HuH-7 (cell line): ENCODE data around the gene MAT2A.
"Not testable (repeated sequence)": the region's sequence is repeated elsewhere in the genome, so short reads cannot be mapped to it uniquely, and the experiment has no call there.

Source experiments
- DNase-seq: peaks from one replicate; pipeline ENCODE4 v3.0.0; 2011; ENCODE audit warnings: low spot score

MAT2A gene

DNA sequence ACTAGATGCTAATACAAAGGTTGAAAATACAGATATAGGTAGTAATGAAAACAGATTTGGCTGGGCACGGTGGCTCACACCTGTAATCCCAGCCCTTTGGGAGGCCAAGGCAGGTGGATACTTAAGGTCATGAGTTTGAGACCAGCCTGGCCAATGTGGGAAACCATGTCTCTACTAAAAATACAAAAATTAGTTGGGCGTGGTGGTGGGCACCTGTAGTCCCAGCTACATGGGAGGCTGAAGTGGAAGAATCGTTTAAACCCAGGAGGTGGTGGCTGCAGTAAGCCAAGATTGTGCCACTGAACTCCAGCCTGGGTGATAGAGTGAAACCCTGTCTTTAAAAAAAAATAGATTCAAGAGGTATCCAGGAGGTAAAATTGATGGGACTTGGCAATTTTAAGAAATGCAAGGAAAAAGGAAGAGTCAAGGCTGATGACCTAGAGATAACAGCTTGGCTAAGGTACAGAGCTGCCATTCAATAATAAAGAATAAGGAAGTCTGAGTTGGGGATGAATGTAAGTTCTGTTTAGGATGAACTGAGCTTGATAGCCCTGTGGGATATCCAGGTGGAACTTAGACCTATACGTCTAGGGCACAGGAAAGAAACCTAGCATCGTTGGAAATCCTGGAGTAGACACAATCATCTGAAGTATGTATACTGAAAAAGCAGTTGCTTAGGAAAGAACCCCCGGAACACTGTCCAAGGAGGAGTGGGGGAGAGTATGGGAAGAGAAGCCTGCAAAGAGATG lies 9.1 kb downstream of the MAT2A start:
- no peak for DNase-seq

DNA sequence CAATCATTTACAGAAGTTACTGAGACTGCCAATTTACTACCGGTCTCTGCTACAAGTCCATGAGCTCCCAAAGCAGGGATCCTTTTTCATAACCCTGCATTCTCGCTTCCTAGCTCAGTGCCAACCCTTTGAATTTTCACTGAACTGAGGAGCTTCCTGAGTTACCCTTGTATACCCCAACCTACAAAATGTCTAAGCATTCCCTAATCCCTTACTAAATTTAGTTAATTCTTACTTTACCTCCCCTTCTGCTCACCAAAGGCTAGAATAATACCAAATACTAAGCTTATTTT lies 9.6 kb downstream of the MAT2A start:
- DNase-seq = no peak

DNA sequence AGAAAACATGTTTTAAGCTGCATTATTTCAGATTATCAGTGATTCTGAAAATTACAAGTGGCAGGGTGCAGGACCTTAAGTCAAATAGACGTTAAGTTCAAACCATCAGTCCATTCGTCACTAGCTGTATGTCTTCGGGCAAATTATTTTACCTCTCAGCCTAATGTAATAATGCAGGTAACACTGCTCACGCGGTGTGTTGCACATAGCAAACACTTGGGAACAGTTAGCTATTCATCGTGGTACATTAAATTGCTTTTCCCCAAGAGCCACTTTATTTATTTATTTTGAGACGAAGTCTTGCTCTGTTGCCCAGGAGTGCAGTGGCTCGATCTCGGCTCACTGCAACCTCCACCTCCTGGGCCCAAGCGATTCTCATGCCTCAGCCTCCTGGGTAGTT lies 10.1 kb downstream of the MAT2A start:
- DNase-seq = no peak

DNA sequence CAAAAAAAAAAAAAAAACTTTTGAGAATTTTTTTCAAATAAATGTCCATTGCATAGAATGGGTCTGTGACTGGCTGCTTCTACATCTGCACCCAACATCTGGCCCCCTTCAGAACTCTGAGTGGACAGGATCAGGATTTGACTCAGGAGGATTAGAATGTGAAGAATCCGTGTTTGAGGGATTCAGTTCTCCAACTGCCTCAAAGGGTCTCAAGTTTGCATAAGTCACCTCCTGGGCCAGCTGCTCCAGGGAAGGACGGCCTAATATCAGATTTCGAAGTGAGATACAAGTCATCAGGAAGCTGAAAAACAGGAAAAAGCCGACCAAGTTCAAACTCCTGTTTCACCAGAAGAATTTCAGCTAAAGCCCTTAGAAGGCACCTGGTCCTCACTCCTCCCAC lies 10.9 kb downstream of the MAT2A start:
- DNase-seq = no peak

DNA sequence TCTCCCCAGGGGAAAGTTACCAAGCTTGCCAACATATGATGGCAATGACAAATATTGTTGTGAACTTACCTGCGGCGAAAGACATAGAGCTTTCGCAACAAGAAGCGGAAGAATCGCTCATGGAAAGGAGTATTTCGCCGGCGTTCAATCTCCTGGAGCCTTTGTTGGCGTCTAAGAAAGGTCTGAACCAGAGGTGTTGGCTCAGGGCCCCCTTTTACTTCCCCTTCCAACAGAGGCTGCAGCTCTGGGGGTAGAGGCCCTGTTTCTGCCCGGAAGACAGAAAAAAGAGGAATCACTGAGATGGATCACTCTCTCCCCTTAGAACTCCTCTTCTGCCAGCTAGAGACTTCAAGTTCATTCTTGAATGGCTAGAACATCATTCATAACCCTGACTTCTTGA lies 11.5 kb downstream of the MAT2A start:
- no peak for DNase-seq

DNA sequence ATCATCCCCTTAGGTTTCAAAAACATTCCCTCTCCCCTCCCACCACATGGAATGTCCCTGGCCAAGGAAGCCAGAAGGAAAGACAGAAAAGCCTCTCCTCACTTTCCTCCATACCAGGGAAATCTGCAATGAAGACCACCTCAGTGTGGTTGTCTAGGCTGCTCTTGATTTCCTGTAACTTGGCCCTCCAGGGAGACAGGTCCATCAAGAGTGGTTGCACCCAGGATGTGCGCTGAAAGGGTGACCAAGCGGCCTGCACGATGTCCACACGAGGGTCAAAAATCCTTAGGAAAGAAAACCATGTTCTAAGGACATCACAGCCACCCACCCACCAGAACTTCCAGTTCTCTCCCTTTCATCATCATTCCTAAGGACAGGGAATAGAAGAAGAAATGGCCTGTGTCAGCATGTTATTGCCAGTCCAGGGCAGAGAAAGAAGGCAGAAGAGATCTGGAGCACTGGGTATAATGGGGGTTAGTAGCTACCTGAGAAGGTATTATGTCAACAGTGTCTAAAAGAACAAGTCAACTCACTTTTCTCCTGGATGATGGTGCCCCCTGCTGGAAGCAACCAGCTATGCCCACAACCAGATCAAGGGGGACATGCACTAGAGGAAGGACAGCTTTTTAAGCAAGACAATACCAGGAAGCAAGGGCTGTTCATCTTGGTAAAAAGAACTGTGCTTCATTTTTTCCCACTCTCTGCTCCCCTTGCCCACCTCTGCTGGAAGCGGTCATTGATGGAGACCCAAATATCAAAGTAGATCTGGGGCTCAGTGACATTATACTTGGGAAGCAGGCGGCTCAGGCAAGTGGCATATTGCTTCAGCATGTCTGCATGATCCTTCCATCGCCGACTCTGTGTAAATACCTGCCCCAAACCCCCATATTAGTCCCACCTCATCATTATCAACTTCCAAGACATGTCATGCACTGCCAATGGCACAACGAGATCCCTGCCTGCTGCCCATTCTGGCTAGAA lies 13.0 kb downstream of the MAT2A start:
- DNase-seq = peak; percentile 72

DNA sequence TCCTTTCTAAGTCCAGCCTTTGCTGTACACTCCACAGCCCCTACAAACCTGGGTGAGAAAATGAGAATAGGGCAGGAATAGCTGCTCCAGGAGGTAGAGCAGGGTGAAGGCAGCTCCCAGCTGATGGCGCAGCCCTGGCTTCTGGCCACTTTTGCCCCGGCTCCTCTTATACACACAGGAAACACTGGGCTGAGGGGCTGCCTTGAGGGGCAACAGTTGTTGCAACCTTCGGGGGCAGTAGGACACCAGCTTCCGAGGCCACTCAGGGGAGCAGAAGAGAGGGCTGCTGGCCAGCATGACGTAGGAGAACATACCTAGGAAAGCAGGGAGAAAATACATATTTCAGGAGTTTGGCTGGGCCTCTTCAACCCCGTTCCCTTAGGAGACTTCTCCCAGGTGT lies 14.2 kb downstream of the MAT2A start:
- DNase-seq = no peak

DNA sequence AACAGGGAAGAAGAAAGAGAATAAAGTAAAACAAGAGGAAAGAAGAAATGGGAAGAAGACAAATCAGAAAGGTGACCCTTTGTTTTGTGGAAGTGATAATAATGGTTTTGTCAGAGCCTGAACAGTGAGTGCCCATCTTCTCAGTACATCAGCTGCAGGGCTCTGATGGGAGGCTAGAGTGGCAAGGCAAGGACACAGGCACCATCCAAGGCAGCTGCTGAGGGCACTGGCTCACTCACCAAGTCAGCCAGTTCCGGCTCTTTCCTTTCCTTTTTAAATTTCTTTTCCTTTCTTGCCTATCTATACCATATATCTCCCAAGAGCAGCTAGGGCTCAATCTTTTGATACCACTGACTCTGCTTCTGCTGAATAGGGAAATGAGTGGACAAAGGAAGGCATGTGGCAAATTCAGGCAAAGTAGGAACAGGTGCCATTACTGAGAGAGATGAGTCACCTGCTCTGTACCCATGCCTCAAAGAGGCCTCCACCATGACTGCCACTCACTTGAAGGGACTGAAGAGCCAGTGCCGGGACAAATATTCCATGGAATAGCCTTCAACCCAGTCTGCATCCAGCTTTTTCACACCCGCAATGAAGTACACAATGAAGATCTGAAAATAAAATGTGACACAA lies 16.1 kb downstream of the MAT2A start:
- no peak for DNase-seq

DNA sequence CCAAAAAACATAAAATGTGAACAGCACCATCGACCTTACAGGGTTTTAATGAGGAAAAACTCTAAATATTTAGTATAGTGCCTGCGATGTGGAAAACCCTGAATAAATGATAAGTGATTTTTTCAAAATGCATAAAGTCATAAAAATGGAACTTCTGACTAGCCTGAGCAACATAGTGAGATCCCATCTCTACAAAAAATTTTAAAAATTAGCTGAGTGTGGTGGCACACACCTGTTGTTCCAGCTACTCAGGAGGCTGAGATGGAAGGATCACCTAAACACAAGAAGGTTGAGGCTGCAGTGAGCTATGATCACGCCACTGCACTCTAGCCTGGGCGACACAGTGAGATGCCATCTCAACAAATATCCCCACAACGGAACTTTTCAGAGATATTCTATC lies 18.2 kb downstream of the MAT2A start:
- DNase-seq = no peak

DNA sequence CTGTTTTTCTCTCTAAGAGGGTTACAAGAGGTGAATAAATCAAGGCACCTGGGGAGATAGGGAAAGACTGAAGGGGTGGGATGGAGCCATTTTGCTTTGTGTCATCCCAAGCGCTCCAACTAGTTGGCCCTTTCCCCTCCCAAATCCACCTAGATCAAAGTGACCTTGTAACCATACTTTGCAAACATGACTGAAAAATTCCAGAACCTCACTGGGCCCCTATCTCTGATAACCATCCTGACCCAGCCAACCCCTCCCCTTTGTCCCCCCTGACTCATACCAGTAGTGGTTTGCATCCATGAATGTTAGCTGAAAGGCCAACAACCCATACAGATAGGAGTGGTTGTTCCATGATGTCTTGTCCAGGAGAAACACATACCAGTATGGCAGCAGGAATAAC lies 19.2 kb downstream of the MAT2A start:
- no peak for DNase-seq

DNA sequence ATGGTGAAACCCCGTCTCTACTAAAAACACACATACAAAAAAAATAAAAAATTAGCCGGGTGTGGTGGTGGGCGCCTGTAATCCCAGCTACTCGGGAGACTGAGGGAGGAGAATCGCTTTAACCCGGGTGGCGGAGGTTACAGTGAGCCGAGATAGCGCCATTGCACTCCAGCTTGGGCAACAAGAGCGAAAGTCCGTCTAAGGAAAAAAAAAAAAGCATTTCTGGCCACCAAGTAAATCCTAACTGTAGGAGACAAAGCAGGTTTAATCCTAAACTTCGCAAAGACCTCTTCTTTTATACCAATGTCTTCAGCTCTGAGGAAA lies 21.4 kb downstream of the MAT2A start:
- DNase-seq = not testable (repeated sequence)

DNA sequence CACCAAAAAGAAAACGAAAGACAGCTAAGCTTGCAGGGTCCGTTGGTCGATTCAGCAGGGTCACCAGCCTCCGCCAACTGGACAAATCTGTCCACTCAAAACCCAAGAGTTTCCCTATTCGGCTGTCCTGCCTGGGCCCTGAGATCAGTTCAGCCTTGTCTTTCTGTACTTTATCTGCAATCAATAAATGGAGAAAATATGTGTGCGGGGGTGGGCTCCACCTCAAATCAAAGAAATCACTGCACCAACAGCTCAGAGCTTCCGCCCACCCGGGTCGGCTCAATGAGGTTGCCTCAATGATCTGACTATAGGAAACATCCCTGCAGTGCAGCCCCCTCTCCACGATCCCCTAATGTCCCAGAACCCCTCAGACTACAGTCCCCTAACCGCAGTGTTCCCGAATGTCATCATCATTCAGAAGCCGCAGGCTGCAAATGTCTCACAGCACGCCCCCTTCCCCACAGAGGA lies 21.9 kb downstream of the MAT2A start:
- no peak for DNase-seq

DNA sequence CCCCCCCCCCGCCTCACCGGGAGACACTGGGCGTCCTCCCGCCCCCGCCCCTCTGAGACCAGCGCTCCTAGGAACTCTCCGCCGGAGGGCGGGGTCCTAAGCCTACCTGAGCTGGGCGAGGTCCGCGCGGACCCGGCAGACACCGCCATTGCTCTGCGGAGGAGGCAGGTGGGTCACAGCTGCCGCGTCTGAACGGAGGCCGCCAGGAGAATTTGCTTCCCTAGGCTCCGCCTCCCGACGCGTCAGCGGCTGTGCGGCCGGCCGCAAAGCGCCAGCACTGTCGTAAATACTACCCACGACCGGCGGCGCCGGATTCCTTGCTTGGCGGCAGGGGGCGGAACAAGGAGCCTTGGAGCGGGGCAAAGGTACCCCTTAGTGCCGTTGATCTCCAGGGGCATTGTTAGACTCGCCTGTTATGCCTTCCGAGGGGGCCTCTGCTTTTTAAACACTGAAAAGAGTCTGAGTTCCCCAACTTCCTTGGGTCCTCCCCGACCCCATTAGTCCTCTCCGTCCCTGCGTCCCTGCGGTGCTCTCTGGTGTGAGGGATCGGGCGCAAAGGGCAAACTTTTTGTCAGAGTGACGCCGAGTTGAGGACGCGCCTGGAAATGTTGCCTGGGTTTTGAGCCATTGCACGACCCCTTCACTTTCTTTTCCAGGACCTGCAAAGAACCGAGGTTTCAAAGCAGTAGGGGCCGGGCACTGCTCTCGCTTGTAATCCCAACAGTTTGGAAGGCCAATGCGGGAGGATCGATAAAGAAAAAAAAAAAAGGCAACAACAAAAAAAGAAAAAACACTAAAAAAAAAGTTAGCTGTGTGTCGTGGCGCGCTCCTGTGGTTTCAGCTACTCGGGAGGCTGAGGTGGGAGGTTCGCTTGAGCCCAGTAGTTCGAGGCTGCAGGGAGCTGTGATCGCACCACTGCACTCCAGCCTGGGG lies 22.6 kb downstream of the MAT2A start, which contains the start of gene GGCX:
Gene GGCX (minus strand): TSS at position 214 of the 933 bp plus-strand sequence. CDS start 65 bp downstream, at position 149.
- DNase-seq = peak; percentile 85

DNA sequence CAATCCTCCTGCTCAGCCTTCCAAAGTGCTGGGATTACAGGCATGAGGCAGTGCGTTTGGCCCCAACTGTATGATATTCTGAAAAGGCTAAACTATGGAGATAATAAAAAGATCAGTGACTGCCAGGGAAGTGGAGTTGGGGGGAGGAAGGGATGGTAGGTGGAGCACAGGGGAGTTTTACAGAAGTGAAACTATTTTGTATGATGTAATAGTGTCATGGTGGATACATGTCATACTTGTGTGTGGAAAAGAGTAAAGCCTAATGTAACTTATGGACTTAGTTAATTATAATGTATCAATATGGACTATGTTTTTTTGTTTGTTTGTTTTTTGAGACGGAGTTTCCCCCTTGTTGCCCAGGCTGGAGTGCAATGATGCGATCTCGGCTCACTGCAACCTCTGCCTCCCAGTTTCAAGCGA lies 25.2 kb downstream of the MAT2A start:
- DNase-seq = no peak

DNA sequence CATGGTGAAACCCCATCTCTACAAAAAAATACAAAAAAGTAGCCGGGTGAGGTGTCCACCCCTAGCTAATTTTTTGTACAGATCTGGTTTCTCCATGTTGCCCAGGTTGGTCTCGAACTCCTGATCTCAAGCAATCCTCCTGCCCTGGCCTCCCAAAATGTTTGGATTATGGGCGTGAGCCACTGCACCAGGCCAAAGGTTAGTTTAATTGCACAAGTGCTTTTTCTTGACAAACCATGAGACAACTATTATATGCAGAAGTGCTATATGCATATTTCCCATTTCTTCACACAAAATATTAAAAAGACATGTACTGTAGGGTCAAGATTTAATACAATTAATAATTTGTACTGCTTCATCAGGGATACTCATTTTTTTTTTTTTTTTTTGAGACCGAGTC lies 27.3 kb downstream of the MAT2A start:
- no peak for DNase-seq

DNA sequence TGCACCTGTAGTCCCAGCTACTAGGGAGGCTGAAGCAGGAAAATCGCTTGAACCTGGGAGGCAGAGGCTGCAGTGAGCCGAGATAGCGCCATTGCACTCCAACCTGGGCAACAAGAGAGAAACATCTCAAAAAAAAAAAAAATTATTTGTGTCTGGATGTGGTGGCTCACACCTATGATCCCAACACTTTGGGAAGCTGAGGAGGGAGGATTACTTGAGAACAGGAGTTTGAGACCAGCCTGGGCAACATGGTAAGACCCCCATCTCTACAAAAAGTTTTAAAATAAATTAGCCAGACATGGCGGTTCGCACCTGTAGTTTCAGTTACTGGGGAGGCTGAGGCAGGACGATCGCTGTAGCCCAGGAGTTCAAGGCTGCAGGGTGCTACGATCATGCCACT lies 36.8 kb downstream of the MAT2A start:
- no peak for DNase-seq

DNA sequence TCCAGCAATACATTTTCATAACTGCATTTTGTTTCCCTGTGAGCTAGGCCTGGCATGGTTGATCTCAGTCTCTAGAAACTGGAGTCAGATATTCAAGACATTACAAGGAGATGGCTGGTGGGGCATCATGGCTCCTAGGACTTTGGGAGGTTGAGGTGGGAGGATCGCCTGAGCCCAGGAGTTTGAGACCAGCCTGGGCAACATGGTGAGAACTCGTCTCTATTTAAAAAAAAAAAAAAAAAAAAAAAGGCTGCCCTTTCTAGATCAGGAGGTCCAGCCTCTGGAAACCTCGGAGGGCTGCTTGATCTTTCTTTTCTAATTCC lies 38.1 kb downstream of the MAT2A start:
- DNase-seq = no peak

DNA sequence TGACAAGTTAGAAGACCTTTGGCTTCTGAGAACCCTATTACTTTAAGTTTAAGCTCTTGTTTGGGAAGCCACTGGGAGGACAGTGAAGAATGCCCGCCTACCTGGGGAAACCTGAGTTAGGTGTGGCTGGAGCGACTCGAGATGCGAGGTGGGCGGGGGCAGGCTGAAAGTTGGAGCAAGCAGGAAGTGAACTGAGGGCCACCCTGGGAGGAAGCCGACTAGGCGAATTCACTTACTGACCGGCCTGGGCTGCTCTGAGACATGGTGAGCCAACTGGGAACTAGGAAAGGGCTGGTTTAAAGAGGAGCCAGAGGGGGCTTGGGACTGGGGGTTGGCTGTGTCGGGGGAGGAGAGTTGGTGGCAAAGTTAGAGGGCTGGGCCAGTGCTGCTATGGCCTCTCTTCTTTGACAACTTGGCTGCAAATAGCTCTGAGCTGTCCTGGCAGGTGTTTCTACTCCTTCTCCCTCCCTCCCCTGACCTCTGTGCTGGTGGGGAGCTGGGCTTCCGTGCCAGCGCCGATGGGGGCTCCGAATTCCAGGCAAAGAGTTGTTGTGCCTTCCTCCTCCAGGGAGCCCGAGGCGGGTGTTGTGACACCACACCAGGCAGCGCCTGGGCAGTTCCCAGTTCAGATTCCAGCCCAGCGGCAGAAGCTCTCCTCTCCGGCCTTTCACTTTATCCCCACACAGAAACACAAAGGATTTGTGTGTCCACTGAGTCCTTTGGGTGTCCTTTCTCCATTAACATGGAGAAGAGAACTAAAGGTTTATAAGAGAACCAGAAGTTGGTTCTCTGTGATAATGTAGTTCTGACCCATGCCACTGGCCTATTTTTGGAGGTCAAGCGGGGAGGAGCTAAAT lies 38.6 kb downstream of the MAT2A start, which contains the start of gene VAMP8:
Gene VAMP8 (plus strand): TSS at position 201 of the 857 bp plus-strand sequence. CDS start 61 bp downstream, at position 262.
- DNase-seq = no peak

DNA sequence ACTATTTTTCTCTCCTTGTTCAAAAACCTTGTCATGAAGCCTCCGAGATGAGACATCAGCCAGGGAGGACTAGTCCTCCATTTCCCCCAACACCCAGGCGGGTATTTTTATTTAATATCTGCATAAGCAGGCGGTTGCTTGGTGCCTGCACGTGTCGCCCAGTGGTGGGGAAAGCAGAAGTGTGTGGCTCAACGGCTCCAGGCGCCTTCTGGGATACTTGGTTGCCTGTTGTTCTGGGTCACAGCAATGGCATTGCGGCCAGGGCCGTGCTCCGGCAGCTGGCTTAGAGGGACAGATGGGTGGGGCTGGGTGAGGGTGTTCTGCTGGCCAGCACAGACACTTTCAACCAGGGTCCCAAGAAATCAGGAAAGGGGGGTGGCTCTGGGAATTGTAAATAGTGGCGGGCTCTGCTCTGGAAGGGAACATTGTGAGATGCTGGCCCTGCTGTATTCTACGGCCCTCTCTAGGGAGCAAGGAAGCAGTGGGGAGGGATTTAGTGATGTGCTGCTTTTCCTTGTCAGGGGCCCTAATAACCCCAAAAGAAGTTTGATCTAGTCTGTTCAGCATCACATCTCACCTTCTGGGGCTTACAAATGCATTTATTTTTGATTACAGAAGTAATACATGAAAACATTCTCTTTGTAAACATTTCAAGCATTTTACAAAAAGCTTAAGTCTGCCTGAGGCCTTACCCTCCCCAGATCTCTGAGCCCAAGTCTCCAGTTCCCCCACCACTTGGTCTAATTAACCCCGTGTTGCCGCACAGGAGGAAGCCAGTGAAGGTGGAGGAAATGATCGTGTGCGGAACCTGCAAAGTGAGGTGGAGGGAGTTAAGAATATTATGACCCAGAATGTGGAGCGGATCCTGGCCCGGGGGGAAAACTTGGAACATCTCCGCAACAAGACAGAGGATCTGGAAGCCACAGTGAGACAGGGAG lies 39.5 kb downstream of the MAT2A start:
- DNase-seq = no peak
